Measurements from ENCODE around the gene CRELD1.

CRELD1 gene

DNA sequence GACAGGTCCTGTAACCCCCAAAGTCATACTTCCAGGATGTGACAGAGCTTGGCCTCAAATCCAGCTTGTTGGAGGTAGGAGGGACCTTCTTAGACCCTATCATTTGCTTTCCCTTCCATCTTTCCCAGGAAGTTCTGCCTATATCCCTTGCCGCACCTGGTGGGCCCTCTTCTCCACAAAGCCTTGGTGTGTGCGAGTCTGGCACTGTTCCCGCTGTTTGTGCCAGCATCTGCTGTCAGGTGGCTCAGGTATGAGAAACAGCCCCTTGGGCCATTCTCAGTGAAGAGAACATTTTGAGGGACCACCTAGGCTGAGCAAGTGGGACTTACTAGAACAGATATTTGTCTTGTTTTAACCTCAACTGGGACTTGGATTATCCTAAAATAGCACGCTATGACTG is 29.7 kb upstream of the CRELD1 start:
- DNase-seq (ENCODE audit: low read depth in 2 of 2) = no peak

- no peak for DNase-seq (ENCODE audit: low read depth in 2 of 2)
Measured at GRCh38 chr3:9906480-9906879, 27.2 kb upstream of the CRELD1 start.

- DNase-seq (ENCODE audit: low read depth in 2 of 2) = no peak
Measured at GRCh38 chr3:9908286-9908685, 25.3 kb upstream of the CRELD1 start.

- no peak for DNase-seq (ENCODE audit: low read depth in 2 of 2)
Measured at GRCh38 chr3:9909221-9910013, 24.2 kb upstream of the CRELD1 start.

DNA sequence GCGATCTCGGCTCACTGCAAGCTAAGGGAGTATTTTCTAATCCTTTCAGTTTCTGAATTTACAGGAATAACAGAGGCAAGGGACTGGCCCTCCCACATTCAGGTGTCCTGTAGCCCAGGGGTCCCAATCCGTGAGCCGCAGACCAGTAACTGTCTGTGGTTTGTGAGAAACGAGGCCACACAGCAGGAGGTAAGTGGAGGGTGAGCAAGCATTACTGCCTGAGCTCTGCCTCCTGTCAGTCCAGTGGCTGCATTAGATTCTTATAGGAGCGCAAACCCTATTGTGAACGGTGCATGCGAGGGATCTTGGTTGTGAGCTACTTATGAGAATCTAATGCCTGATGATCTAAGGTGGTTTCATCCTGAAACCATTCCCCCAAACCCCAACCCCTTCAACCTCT is 21.8 kb upstream of the CRELD1 start:
- no peak for DNase-seq (ENCODE audit: low read depth in 2 of 2)

GRCh38 chr3:9912294-9912935 is 21.2 kb upstream of the CRELD1 start:
- DNase-seq (ENCODE audit: low read depth in 2 of 2) = no peak

DNA sequence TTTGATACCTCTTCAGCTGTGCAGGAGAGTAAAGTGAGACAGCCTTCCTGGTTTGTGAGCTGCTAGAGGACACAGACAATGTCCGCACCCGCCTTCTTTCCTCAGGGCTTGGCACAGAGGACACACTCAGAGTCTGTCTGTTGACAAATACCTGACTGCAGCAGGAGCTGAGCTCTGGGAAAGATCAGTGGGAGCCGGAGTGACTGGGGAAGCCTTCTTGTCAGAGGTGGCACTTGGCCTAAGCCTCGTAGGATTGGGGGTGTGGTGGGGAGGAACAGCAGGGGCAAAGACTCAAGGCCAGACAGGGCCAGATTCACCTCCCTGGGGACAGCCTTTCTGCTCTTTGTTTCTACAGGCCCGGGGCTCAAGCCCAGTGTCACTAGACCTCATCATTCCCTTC is 20.0 kb upstream of the CRELD1 start:
- no peak for DNase-seq (ENCODE audit: low read depth in 2 of 2)

DNA sequence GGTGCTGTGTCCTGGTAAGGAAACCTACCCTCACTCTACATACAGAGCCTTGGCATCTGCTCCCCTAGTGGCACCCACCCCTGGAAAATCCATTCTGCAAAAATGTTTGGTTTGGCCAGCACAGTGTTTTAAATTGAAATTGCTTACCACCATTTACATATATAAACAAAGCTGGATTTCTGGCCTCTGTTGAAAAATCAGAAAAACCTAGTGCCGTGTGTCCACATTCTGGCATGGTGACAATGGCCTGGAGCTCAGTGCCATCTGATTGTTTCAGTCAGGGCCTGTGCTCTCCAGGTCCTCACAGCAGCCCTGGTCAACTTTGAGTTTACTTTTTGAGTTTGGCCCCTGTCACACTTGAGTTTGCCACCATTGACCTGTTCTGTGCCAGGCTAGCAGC is 19.6 kb upstream of the CRELD1 start:
- DNase-seq (ENCODE audit: low read depth in 2 of 2) = no peak

DNA sequence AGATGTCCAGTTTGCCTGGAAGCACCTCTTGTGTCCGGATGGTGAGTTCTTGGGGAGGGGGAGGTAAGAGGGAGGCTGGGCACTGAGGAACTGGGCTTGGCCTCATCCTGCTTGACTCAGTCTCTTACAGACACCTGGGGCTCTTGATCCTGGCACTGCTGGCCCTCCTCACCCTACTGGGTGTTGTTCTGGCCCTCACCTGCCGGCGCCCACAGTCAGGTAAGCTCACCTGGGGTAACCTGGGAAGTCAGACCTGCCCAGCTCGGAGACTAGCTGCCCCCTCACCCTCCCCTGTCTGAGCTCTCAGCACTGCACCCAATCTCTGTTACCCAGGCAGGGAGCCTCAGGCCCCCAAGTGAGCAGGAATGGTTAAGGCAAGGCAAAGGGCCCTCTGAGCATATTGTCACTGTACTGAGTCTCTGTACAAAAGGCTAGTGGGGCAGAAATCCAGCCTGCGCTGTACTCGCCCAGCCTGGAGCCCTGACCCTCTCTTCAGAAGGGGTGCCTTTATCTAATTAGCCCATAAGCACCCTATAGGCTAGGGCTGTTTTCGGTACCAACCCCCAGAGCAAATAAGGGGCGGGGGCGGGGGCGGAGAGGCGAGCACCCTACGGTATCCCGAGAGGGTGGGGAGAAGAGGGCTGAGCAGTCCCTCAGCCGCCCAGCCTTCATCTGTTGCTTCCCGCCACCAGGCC is 18.9 kb upstream of the CRELD1 start:
- DNase-seq (ENCODE audit: low read depth in 2 of 2) = no peak

- DNase-seq (ENCODE audit: low read depth in 2 of 2) = no peak
Measured at GRCh38 chr3:9915254-9916141, 18.1 kb upstream of the CRELD1 start.

- DNase-seq (ENCODE audit: low read depth in 2 of 2) = no peak
Measured at GRCh38 chr3:9916346-9916733, 17.3 kb upstream of the CRELD1 start.

GRCh38 chr3:9916734-9917680 is 16.6 kb upstream of the CRELD1 start, which contains the start of gene IL17RC:
IL17RC (plus strand) TSS chr3:9917098; CDS start chr3:9917316, 218 bp downstream.
- DNase-seq (ENCODE audit: low read depth in 2 of 2) = no peak

DNA sequence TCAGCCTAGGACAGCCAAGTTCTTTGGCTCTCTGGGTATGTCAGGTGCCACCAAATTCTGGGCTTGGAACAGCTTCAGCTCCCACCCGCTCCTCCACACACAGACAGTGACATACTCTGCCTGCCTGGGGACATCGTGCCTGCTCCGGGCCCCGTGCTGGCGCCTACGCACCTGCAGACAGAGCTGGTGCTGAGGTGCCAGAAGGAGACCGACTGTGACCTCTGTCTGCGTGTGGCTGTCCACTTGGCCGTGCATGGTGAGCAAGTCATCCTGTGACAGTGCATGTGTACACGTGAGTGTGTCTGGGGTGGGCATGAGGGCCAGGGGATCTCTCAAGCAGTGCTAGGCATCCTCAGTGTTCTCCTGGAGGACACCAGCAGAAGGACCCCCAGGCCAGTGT is 15.8 kb upstream of the CRELD1 start:
- no peak for DNase-seq (ENCODE audit: low read depth in 2 of 2)

DNA sequence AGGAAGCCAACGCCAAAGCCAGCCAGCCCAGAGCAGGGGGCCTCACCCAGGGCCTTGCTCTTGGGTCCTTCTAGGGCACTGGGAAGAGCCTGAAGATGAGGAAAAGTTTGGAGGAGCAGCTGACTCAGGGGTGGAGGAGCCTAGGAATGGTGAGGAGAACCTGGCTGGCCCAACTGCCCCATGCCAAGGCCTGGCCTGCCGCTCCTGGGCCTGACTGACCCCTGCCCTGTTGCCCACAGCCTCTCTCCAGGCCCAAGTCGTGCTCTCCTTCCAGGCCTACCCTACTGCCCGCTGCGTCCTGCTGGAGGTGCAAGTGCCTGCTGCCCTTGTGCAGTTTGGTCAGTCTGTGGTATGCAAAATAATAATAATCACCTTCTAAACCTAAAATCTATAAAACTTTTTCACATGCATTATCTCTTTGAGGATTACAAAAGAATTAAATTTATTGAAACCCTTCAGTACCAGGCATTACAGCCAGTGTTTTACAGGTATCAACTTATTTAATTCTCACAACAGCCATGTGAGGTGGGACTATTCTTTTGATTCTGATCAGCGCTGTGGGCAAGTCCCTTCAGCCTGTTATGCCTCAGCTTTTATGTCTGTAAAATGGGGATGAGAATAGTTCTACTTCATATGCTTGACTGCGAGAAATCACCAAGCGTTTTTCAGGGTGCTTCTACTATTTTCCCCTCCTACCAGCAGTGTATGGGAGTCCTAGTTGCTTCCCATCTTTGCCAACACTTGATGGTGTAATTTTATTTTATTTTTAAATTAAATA is 15.2 kb upstream of the CRELD1 start:
- DNase-seq (ENCODE audit: low read depth in 2 of 2) = no peak

GRCh38 chr3:9928158-9928557 is 5.5 kb upstream of the CRELD1 start:
- no peak for DNase-seq (ENCODE audit: low read depth in 2 of 2)

- DNase-seq (ENCODE audit: low read depth in 2 of 2) = no peak
Measured at GRCh38 chr3:9930804-9931418, 2.7 kb upstream of the CRELD1 start.

DNA sequence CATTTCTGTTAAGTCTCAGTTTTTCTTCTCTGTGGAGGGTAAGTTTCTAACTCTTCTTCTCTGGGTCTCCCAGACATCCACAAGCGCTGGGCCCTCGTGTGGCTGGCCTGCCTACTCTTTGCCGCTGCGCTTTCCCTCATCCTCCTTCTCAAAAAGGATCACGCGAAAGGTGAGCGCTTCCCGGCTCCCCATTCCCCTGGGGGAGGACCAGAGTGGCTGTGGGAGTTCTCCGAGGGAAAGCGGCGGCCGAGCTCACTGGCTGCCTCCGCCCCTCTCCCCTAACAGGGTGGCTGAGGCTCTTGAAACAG is 1.1 kb upstream of the CRELD1 start:
- DNase-seq (ENCODE audit: low read depth in 2 of 2) = no peak

GRCh38 chr3:9932843-9933560 is 632 bp upstream of the CRELD1 start:
- peak; percentile 81 to 86 for DNase-seq (ENCODE audit: low read depth in 2 of 2)

- no peak for DNase-seq (ENCODE audit: low read depth in 2 of 2)
Measured at GRCh38 chr3:9934235-9934621, 594 bp downstream of the CRELD1 start.
